H9 (cell line): ENCODE results near the gene TENT5A. TPM values are rescaled to one million over a fixed set of nuclear protein-coding genes. Genes with fewer than 3 reads are reported as not detected.

Experiments
- DNase-seq: peaks from one replicate; pipeline ENCODE4 v3.0.0-alpha.2; 2017
- H2AFZ ChIP-seq: one replicate; pipeline ENCODE4 v1.6.1; 2013; ENCODE audit warnings: mild to moderate bottlenecking, low read length, control low read depth, moderate library complexity
- H2AK5ac ChIP-seq: 2 replicates; pipeline ENCODE4 v1.6.1; 2013; ENCODE audit warnings: low read length, control low read depth, mixed read lengths; ENCODE audit not compliant: insufficient read length
- H2BK120ac ChIP-seq: one replicate; pipeline ENCODE4 v1.6.1; 2013; ENCODE audit warnings: low read depth, mild to moderate bottlenecking, low read length, control low read depth, inconsistent platforms; ENCODE audit not compliant: poor library complexity, severe bottlenecking
- H2BK12ac ChIP-seq: 2 replicates; pipeline ENCODE4 v1.6.1; 2013; ENCODE audit warnings: low read length, control low read depth, mixed read lengths, low read depth; ENCODE audit not compliant: insufficient read length
- H2BK15ac ChIP-seq: 2 replicates; pipeline ENCODE4 v1.6.1; 2013; ENCODE audit warnings: low read depth, low read length, control low read depth
- H2BK20ac ChIP-seq: one replicate; pipeline ENCODE4 v1.6.1; 2013; ENCODE audit warnings: low read depth, mild to moderate bottlenecking, low read length, control low read depth, inconsistent platforms; ENCODE audit not compliant: poor library complexity, severe bottlenecking
- H2BK5ac ChIP-seq: 2 replicates; pipeline ENCODE4 v1.6.1; 2013; ENCODE audit warnings: low read length, control low read depth, mixed read lengths; ENCODE audit not compliant: insufficient read length
- H3K14ac ChIP-seq: 2 replicates; pipeline ENCODE4 v1.6.1; 2013; ENCODE audit warnings: low read length, control low read depth; ENCODE audit not compliant: insufficient read depth
- H3K18ac ChIP-seq: 2 replicates; pipeline ENCODE4 v1.6.1; 2013; ENCODE audit warnings: low read depth, mild to moderate bottlenecking, mixed read lengths, low read length, control low read depth; ENCODE audit not compliant: insufficient read length
- H3K23ac ChIP-seq: 2 replicates; pipeline ENCODE4 v1.6.1; 2013; ENCODE audit warnings: low read length, control low read depth, mixed read lengths, low read depth; ENCODE audit not compliant: insufficient read length
- H3K23me2 ChIP-seq: 2 replicates; pipeline ENCODE4 v1.6.1; 2013; ENCODE audit warnings: low read depth, mild to moderate bottlenecking, mixed read lengths, low read length, control low read depth; ENCODE audit not compliant: insufficient read length, poor library complexity, severe bottlenecking
- H3K27ac ChIP-seq: 2 replicates; pipeline ENCODE4 v1.5.1; 2013; ENCODE audit warnings: low read length, control low read depth, mixed read lengths, low read depth; ENCODE audit not compliant: insufficient read length
- H3K27me3 ChIP-seq: 2 replicates; pipeline ENCODE4 v1.6.1; 2013; ENCODE audit warnings: low read length, control low read depth, inconsistent platforms; ENCODE audit not compliant: insufficient read depth
- H3K4ac ChIP-seq: 2 replicates; pipeline ENCODE4 v1.6.1; 2013; ENCODE audit warnings: low read depth, mild to moderate bottlenecking, control low read depth, inconsistent platforms, low read length, moderate library complexity
- H3K4me1 ChIP-seq: 2 replicates; pipeline ENCODE4 v1.6.1; 2013; ENCODE audit warnings: low read length, control low read depth, inconsistent platforms; ENCODE audit not compliant: insufficient read depth
- H3K4me2 ChIP-seq: 2 replicates; pipeline ENCODE4 v1.6.1; 2013; ENCODE audit warnings: low read length, control low read depth, mixed read lengths; ENCODE audit not compliant: insufficient read length, insufficient read depth
- H3K56ac ChIP-seq: 2 replicates; pipeline ENCODE4 v1.6.1; 2013; ENCODE audit warnings: low read depth, mild to moderate bottlenecking, mixed read lengths, low read length, control low read depth; ENCODE audit not compliant: insufficient read length
- H3K79me1 ChIP-seq: 2 replicates; pipeline ENCODE4 v1.6.1; 2013; ENCODE audit warnings: low read depth, mild to moderate bottlenecking, moderate library complexity, low read length, control low read depth, inconsistent platforms; ENCODE audit not compliant: insufficient read depth, poor library complexity, severe bottlenecking
- H3K79me2 ChIP-seq: 2 replicates; pipeline ENCODE4 v1.6.1; 2013; ENCODE audit warnings: low read length, control low read depth, inconsistent platforms; ENCODE audit not compliant: insufficient read depth
- H3K9ac ChIP-seq: 2 replicates; pipeline ENCODE4 v1.6.1; 2013; ENCODE audit warnings: low read length, control low read depth, mixed read lengths; ENCODE audit not compliant: insufficient read length; ENCODE audit errors: extremely low read depth
- H3K9me3 ChIP-seq: one replicate; pipeline ENCODE4 v1.6.1; 2013; ENCODE audit warnings: low read depth, low read length, inconsistent platforms; ENCODE audit not compliant: control insufficient read depth
- H3T11ph ChIP-seq: one replicate; pipeline ENCODE4 v1.6.1; 2013; ENCODE audit warnings: mild to moderate bottlenecking, low read length, control low read depth, inconsistent platforms
- H4K20me1 ChIP-seq: one replicate; pipeline ENCODE4 v1.6.1; 2013; ENCODE audit not compliant: control insufficient read depth, insufficient read length, insufficient read depth
- H4K5ac ChIP-seq: 2 replicates; pipeline ENCODE4 v1.6.1; 2013; ENCODE audit warnings: low read depth, mild to moderate bottlenecking, mixed read lengths, low read length, control low read depth; ENCODE audit not compliant: insufficient read length
- H4K8ac ChIP-seq: replicated peaks from 2 replicates; pipeline ENCODE4 v1.6.1; 2013; ENCODE audit warnings: low read length, control low read depth, mixed read lengths, low read depth; ENCODE audit not compliant: insufficient read length
- H4K91ac ChIP-seq: 2 replicates; pipeline ENCODE4 v1.6.1; 2013; ENCODE audit warnings: low read depth, mild to moderate bottlenecking, moderate library complexity, mixed read lengths, low read length, control low read depth; ENCODE audit not compliant: insufficient read length
- H3K27ac Mint-ChIP-seq, 3 experiments: 2 replicates in 2 of 3; 3 replicates in 1 of 3; pipeline ENCODE4 v1.8.0; 2020 to 2021; ENCODE audit warnings: mixed read lengths in 3 of 3, mild to moderate bottlenecking in 1 of 3, moderate library complexity in 1 of 3
- H3K27me3 Mint-ChIP-seq: 2 replicates; pipeline ENCODE4 v1.8.0; 2021; ENCODE audit warnings: low read depth, mild to moderate bottlenecking, moderate library complexity, mixed read lengths
- H3K36me3 Mint-ChIP-seq, 3 experiments: 2 replicates in 2 of 3; 3 replicates in 1 of 3; pipeline ENCODE4 v1.8.0; 2020 to 2021; ENCODE audit warnings: low read depth in 3 of 3, mixed read lengths in 3 of 3; ENCODE audit not compliant: insufficient read depth in 1 of 3
- H3K4me1 Mint-ChIP-seq, 2 experiments: 2 replicates each; pipeline ENCODE4 v1.8.0; 2020; ENCODE audit warnings: mixed read lengths in 2 of 2
- H3K4me3 Mint-ChIP-seq, 2 experiments: 2 replicates in 1 of 2; 3 replicates in 1 of 2; pipeline ENCODE4 v1.8.0; 2020 to 2021; ENCODE audit warnings: mild to moderate bottlenecking in 2 of 2, mixed read lengths in 2 of 2, moderate library complexity in 1 of 2
- H3K9me3 Mint-ChIP-seq, 2 experiments: 2 replicates in 1 of 2; 3 replicates in 1 of 2; pipeline ENCODE4 v1.8.0; 2020; ENCODE audit warnings: mild to moderate bottlenecking in 2 of 2, mixed read lengths in 2 of 2, moderate library complexity in 1 of 2
- CTCF ChIP-seq: fragments of 200-600 bp; sonication (generic); conservative IDR thresholded peaks from 3 replicates; pipeline ENCODE4 v1.8.0; 2021; ENCODE audit warnings: antibody characterized with exemption, mild to moderate bottlenecking
- WGBS: extraction: QIAGEN DNeasy Blood & Tissue Kit; methylation state at CpG from one replicate; pipeline ENCODE4 v1.1.7; 2013; ENCODE audit warnings: missing lambda C conversion rate, low lambda C conversion rate, mixed read lengths; ENCODE audit not compliant: insufficient read length; ENCODE audit errors: extremely low coverage; 5-methylcytosine and 5-hydroxymethylcytosine counted together
- total RNA-seq: library from RNA; stranded (reverse); gene quantifications from 2 replicates; pipeline ENCODE4 v1.2.1, GENCODE V29; 2021

Gene TENT5A
- total RNA-seq, 1 experiment from 2014 or later: 1.4 TPM

GRCh38 chr6:81727876-81728517 is 24.5 kb downstream of the TENT5A start:
- no peak overlapping the region for H2BK20ac ChIP-seq
- H3K56ac ChIP-seq: no peak overlapping the region
- no peak overlapping the region for H2BK12ac ChIP-seq
- H3K14ac ChIP-seq: no peak overlapping the region
- H3K4me2 ChIP-seq: no peak overlapping the region
- H2AFZ ChIP-seq: no peak overlapping the region
- H3K4me3 Mint-ChIP-seq: no peak overlapping the region
- no peak overlapping the region for H3K18ac ChIP-seq
- no peak overlapping the region for H3K4ac ChIP-seq
- DNase-seq: no peak
- no peaks in the 10 kb centered on the region for H3K36me3 Mint-ChIP-seq
- H2AK5ac ChIP-seq: no peak overlapping the region
- no peak overlapping the region for H4K91ac ChIP-seq
- WGBS: 100% methylated on average over 2 of the region's 8 CpGs
- no peaks in the 10 kb centered on the region for H3K79me1 ChIP-seq
- H2BK5ac ChIP-seq: no peak overlapping the region
- no peaks in the 10 kb centered on the region for H3K9me3 ChIP-seq
- no peak overlapping the region for H3K9ac ChIP-seq
- no peaks in the 10 kb centered on the region for H3K27me3 ChIP-seq
- no peak overlapping the region for H4K8ac ChIP-seq
- H3K79me2 ChIP-seq: no peaks in the 10 kb centered on the region
- no peaks in the 10 kb centered on the region for H3K23me2 ChIP-seq
- H3K23ac ChIP-seq: no peak overlapping the region
- no peaks in the 10 kb centered on the region for H3K27me3 Mint-ChIP-seq
- no peak overlapping the region; a peak in 1 of 7 replicates for H3K27ac Mint-ChIP-seq
- H3K9me3 Mint-ChIP-seq: no peaks in the 10 kb centered on the region
- H3K27ac ChIP-seq: no peak overlapping the region
- 0 out of 4 replicates have a peak, but pooled peaks cover 5 to 7% of the 10 kb centered on the region in 2 experiments for H3K4me1 Mint-ChIP-seq
- H4K5ac ChIP-seq: no peak overlapping the region
- no peak overlapping the region for H3T11ph ChIP-seq
- H4K20me1 ChIP-seq: no peaks in the 10 kb centered on the region
- TF ChIP-seq CTCF: no peak
- H3K4me1 ChIP-seq: no peaks in the 10 kb centered on the region
- no peak overlapping the region for H2BK120ac ChIP-seq
- no peak overlapping the region for H2BK15ac ChIP-seq
